ENCODE measurements around the gene ADAM23.

The ADAM23 gene

GRCh38 chr2:206494061-206494460 lies 50.7 kb downstream of the ADAM23 start:
- no peak for DNase-seq (ENCODE audit: low read depth, low spot score)

GRCh38 chr2:206502729-206503128 lies 59.4 kb downstream of the ADAM23 start:
- no peak for DNase-seq (ENCODE audit: low read depth, low spot score)

- DNase-seq (ENCODE audit: low read depth, low spot score) = no peak
These were observed 68.0 kb downstream of the ADAM23 start for GRCh38 chr2:206511283-206511682.

GRCh38 chr2:206512999-206513398 lies 69.7 kb downstream of the ADAM23 start:
- no peak for DNase-seq (ENCODE audit: low read depth, low spot score)

GRCh38 chr2:206515580-206515979 lies 72.2 kb downstream of the ADAM23 start:
- DNase-seq (ENCODE audit: low read depth, low spot score) = no peak

- no peak for DNase-seq (ENCODE audit: low read depth, low spot score)
These were observed 75.7 kb downstream of the ADAM23 start for GRCh38 chr2:206518997-206519396.

- DNase-seq (ENCODE audit: low read depth, low spot score) = no peak
These were observed 77.1 kb downstream of the ADAM23 start for GRCh38 chr2:206520450-206520849.

- DNase-seq (ENCODE audit: low read depth, low spot score) = no peak
These were observed 77.8 kb downstream of the ADAM23 start for GRCh38 chr2:206521115-206521514.

- no peak for DNase-seq (ENCODE audit: low read depth, low spot score)
These were observed 78.3 kb downstream of the ADAM23 start for GRCh38 chr2:206521612-206522011.

- DNase-seq (ENCODE audit: low read depth, low spot score) = no peak
These were observed 83.1 kb downstream of the ADAM23 start for GRCh38 chr2:206526416-206526815.

- no peak for DNase-seq (ENCODE audit: low read depth, low spot score)
These were observed 83.8 kb downstream of the ADAM23 start for GRCh38 chr2:206527153-206527552.

- DNase-seq (ENCODE audit: low read depth, low spot score) = no peak
These were observed 87.4 kb downstream of the ADAM23 start for GRCh38 chr2:206530727-206531126.

GRCh38 chr2:206531996-206532543 lies 88.7 kb downstream of the ADAM23 start:
- no peak for DNase-seq (ENCODE audit: low read depth, low spot score)

GRCh38 chr2:206533977-206534376 lies 90.6 kb downstream of the ADAM23 start:
- DNase-seq (ENCODE audit: low read depth, low spot score) = no peak

- DNase-seq (ENCODE audit: low read depth, low spot score) = no peak
These were observed 92.1 kb downstream of the ADAM23 start for GRCh38 chr2:206535260-206535986.

GRCh38 chr2:206540757-206541156 lies 97.4 kb downstream of the ADAM23 start:
- DNase-seq (ENCODE audit: low read depth, low spot score) = no peak

- DNase-seq (ENCODE audit: low read depth, low spot score) = no peak
These were observed 99.7 kb downstream of the ADAM23 start for GRCh38 chr2:206543073-206543472.

- no peak for DNase-seq (ENCODE audit: low read depth, low spot score)
These were observed 105.1 kb downstream of the ADAM23 start for GRCh38 chr2:206548383-206548782.

GRCh38 chr2:206555721-206556120 lies 112.4 kb downstream of the ADAM23 start:
- no peak for DNase-seq (ENCODE audit: low read depth, low spot score)

- DNase-seq (ENCODE audit: low read depth, low spot score) = no peak
These were observed 113.1 kb downstream of the ADAM23 start for GRCh38 chr2:206556357-206556949.

GRCh38 chr2:206557321-206557720 lies 114.0 kb downstream of the ADAM23 start:
- no peak for DNase-seq (ENCODE audit: low read depth, low spot score)

- DNase-seq (ENCODE audit: low read depth, low spot score) = no peak
These were observed 115.2 kb downstream of the ADAM23 start for GRCh38 chr2:206558492-206558891.

- no peak for DNase-seq (ENCODE audit: low read depth, low spot score)
These were observed 118.6 kb downstream of the ADAM23 start for GRCh38 chr2:206561962-206562361.
